Astrocyte (in vitro differentiated cells and primary cell): ENCODE results near the gene VCPKMT.

Experiments used
- CTCF ChIP-seq: IDR thresholded peaks from 2 replicates; pipeline ENCODE4 v1.5.1; 2011; ENCODE audit warnings: low read depth, mild to moderate bottlenecking, inconsistent platforms, low read length, moderate library complexity; ENCODE audit not compliant: insufficient read depth
- EZH2 ChIP-seq: IDR thresholded peaks from 2 replicates; pipeline ENCODE4 v1.6.1; 2012; ENCODE audit warnings: mild to moderate bottlenecking, low read length, inconsistent platforms; ENCODE audit not compliant: insufficient read depth

- TF ChIP-seq CTCF (no peak), EZH2 (no peak)
Measured at GRCh38 chr14:50113381-50114035, 2.9 kb downstream of the VCPKMT start.
